ENCODE measurements around the gene EIF3J.
"Not testable (repeated sequence)": the region's sequence is repeated elsewhere in the genome, so short reads cannot be mapped to it uniquely, and the experiment has no call there.

EIF3J gene

GRCh38 chr15:44544745-44545144 is 7.8 kb downstream of the EIF3J start:
- H3K9me3 ChIP-seq (ENCODE audit: control insufficient read depth, low read length); H3K9ac ChIP-seq (ENCODE audit: low read length); H3K4me3 ChIP-seq (ENCODE audit: low read length); H3K27me3 ChIP-seq (replicated peaks; ENCODE audit: control insufficient read depth, insufficient read depth, low read length); DNase-seq (ENCODE audit: low read depth): not testable (repeated sequence)
- Histone ChIP-seq H3K4me1 (ENCODE audit: control insufficient read depth, insufficient read depth, low read length) (peaks cover 53% of the 10 kb centered on the region), H3K36me3 (ENCODE audit: control insufficient read depth, insufficient read depth, low read length, severe bottlenecking) (peaks cover 30% of the 10 kb centered on the region)

- Histone ChIP-seq H3K4me3 (ENCODE audit: low read length) (no peak overlapping the region), H3K4me1 (ENCODE audit: control insufficient read depth, insufficient read depth, low read length) (peaks cover 44% of the 10 kb centered on the region), H3K27me3 (replicated peaks; ENCODE audit: control insufficient read depth, insufficient read depth, low read length) (no peaks in the 10 kb centered on the region), H3K36me3 (ENCODE audit: control insufficient read depth, insufficient read depth, low read length, severe bottlenecking) (peaks cover 27% of the 10 kb centered on the region), H3K9ac (ENCODE audit: low read length) (no peak overlapping the region), H3K9me3 (ENCODE audit: control insufficient read depth, low read length) (no peaks in the 10 kb centered on the region)
- peak; percentile 64 for DNase-seq (ENCODE audit: low read depth)
These were observed 9.2 kb downstream of the EIF3J start for GRCh38 chr15:44545913-44546802.

- Histone ChIP-seq H3K4me1 (ENCODE audit: control insufficient read depth, insufficient read depth, low read length) (peaks cover 20% of the 10 kb centered on the region), H3K36me3 (ENCODE audit: control insufficient read depth, insufficient read depth, low read length, severe bottlenecking) (peaks cover 50% of the 10 kb centered on the region)
- H3K4me3 ChIP-seq (ENCODE audit: low read length), result not testable (repeated sequence)
These were observed 12.2 kb downstream of the EIF3J start for GRCh38 chr15:44549152-44549551.

GRCh38 chr15:44550256-44550655 is 13.3 kb downstream of the EIF3J start:
- H3K36me3 ChIP-seq (ENCODE audit: control insufficient read depth, insufficient read depth, low read length, severe bottlenecking), result peaks cover 61% of the 10 kb centered on the region
- H3K4me1 ChIP-seq (ENCODE audit: control insufficient read depth, insufficient read depth, low read length), result peaks cover 14% of the 10 kb centered on the region
- no peaks in the 10 kb centered on the region for H3K9me3 ChIP-seq (ENCODE audit: control insufficient read depth, low read length)
- H3K27me3 ChIP-seq (replicated peaks; ENCODE audit: control insufficient read depth, insufficient read depth, low read length), result no peaks in the 10 kb centered on the region
- H3K9ac ChIP-seq (ENCODE audit: low read length), result no peak overlapping the region
- H3K4me3 ChIP-seq (ENCODE audit: low read length), result no peak overlapping the region
- peak; percentile 63 for DNase-seq (ENCODE audit: low read depth)

More at GRCh38 chr15:44549152-44549551, 12.2 kb downstream of the EIF3J start:
- not testable (repeated sequence) for H3K9ac ChIP-seq (ENCODE audit: low read length); H3K9me3 ChIP-seq (ENCODE audit: control insufficient read depth, low read length); H3K27me3 ChIP-seq (replicated peaks; ENCODE audit: control insufficient read depth, insufficient read depth, low read length); DNase-seq (ENCODE audit: low read depth)

- Histone ChIP-seq H3K9me3 (ENCODE audit: control insufficient read depth, low read length) (no peaks in the 10 kb centered on the region), H3K4me1 (ENCODE audit: control insufficient read depth, insufficient read depth, low read length) (peaks cover 12% of the 10 kb centered on the region), H3K4me3 (ENCODE audit: low read length) (no peak overlapping the region), H3K27me3 (replicated peaks; ENCODE audit: control insufficient read depth, insufficient read depth, low read length) (no peaks in the 10 kb centered on the region), H3K36me3 (ENCODE audit: control insufficient read depth, insufficient read depth, low read length, severe bottlenecking) (peaks cover 63% of the 10 kb centered on the region), H3K9ac (ENCODE audit: low read length) (no peak overlapping the region)
- no peak for DNase-seq (ENCODE audit: low read depth)
These were observed 13.8 kb downstream of the EIF3J start for GRCh38 chr15:44550734-44551133.

GRCh38 chr15:44554934-44555723 is 18.2 kb downstream of the EIF3J start:
- H3K27me3 ChIP-seq (replicated peaks; ENCODE audit: control insufficient read depth, insufficient read depth, low read length), result no peaks in the 10 kb centered on the region
- H3K36me3 ChIP-seq (ENCODE audit: control insufficient read depth, insufficient read depth, low read length, severe bottlenecking), result peaks cover 89% of the 10 kb centered on the region
- H3K9me3 ChIP-seq (ENCODE audit: control insufficient read depth, low read length), result no peaks in the 10 kb centered on the region
- no peak for DNase-seq (ENCODE audit: low read depth)
- H3K9ac ChIP-seq (ENCODE audit: low read length), result no peak overlapping the region
- H3K4me3 ChIP-seq (ENCODE audit: low read length), result no peak overlapping the region
- no peaks in the 10 kb centered on the region for H3K4me1 ChIP-seq (ENCODE audit: control insufficient read depth, insufficient read depth, low read length)

- DNase-seq (ENCODE audit: low read depth); H3K9ac ChIP-seq (ENCODE audit: low read length); H3K4me1 ChIP-seq (ENCODE audit: control insufficient read depth, insufficient read depth, low read length); H3K27me3 ChIP-seq (replicated peaks; ENCODE audit: control insufficient read depth, insufficient read depth, low read length); H3K4me3 ChIP-seq (ENCODE audit: low read length); H3K9me3 ChIP-seq (ENCODE audit: control insufficient read depth, low read length): not testable (repeated sequence)
- peaks cover 97% of the 10 kb centered on the region for H3K36me3 ChIP-seq (ENCODE audit: control insufficient read depth, insufficient read depth, low read length, severe bottlenecking)
These were observed 24.0 kb downstream of the EIF3J start for GRCh38 chr15:44560926-44561325.

- peaks cover 4% of the 10 kb centered on the region for H3K4me1 ChIP-seq (ENCODE audit: control insufficient read depth, insufficient read depth, low read length)
- peaks cover 7% of the 10 kb centered on the region for H3K9me3 ChIP-seq (ENCODE audit: control insufficient read depth, low read length)
- no peak overlapping the region for H3K4me3 ChIP-seq (ENCODE audit: low read length)
- DNase-seq (ENCODE audit: low read depth), result no peak
- H3K36me3 ChIP-seq (ENCODE audit: control insufficient read depth, insufficient read depth, low read length, severe bottlenecking), result peaks cover 95% of the 10 kb centered on the region
- no peak overlapping the region for H3K9ac ChIP-seq (ENCODE audit: low read length)
- H3K27me3 ChIP-seq (replicated peaks; ENCODE audit: control insufficient read depth, insufficient read depth, low read length), result no peaks in the 10 kb centered on the region
These were observed 28.6 kb downstream of the EIF3J start for GRCh38 chr15:44565387-44566154.

GRCh38 chr15:44566155-44566540 is 29.2 kb downstream of the EIF3J start:
- Histone ChIP-seq H3K4me1 (ENCODE audit: control insufficient read depth, insufficient read depth, low read length) (peaks cover 4% of the 10 kb centered on the region), H3K9me3 (ENCODE audit: control insufficient read depth, low read length) (peaks cover 7% of the 10 kb centered on the region), H3K9ac (ENCODE audit: low read length) (no peak overlapping the region), H3K27me3 (replicated peaks; ENCODE audit: control insufficient read depth, insufficient read depth, low read length) (no peaks in the 10 kb centered on the region), H3K4me3 (ENCODE audit: low read length) (no peak overlapping the region), H3K36me3 (ENCODE audit: control insufficient read depth, insufficient read depth, low read length, severe bottlenecking) (peaks cover 90% of the 10 kb centered on the region)
- no peak for DNase-seq (ENCODE audit: low read depth)

- no peak for DNase-seq (ENCODE audit: low read depth)
- Histone ChIP-seq H3K4me3 (ENCODE audit: low read length) (no peak overlapping the region), H3K9ac (ENCODE audit: low read length) (no peak overlapping the region), H3K9me3 (ENCODE audit: control insufficient read depth, low read length) (peaks cover 7% of the 10 kb centered on the region), H3K27me3 (replicated peaks; ENCODE audit: control insufficient read depth, insufficient read depth, low read length) (no peaks in the 10 kb centered on the region), H3K4me1 (ENCODE audit: control insufficient read depth, insufficient read depth, low read length) (peaks cover 4% of the 10 kb centered on the region), H3K36me3 (ENCODE audit: control insufficient read depth, insufficient read depth, low read length, severe bottlenecking) (peaks cover 83% of the 10 kb centered on the region)
These were observed 31.4 kb downstream of the EIF3J start for GRCh38 chr15:44568338-44568737.

- peaks cover 7% of the 10 kb centered on the region for H3K9me3 ChIP-seq (ENCODE audit: control insufficient read depth, low read length)
- no peak overlapping the region for H3K4me3 ChIP-seq (ENCODE audit: low read length)
- H3K4me1 ChIP-seq (ENCODE audit: control insufficient read depth, insufficient read depth, low read length), result peaks cover 4% of the 10 kb centered on the region
- H3K9ac ChIP-seq (ENCODE audit: low read length), result no peak overlapping the region
- DNase-seq (ENCODE audit: low read depth), result no peak
- no peaks in the 10 kb centered on the region for H3K27me3 ChIP-seq (replicated peaks; ENCODE audit: control insufficient read depth, insufficient read depth, low read length)
- H3K36me3 ChIP-seq (ENCODE audit: control insufficient read depth, insufficient read depth, low read length, severe bottlenecking), result peaks cover 79% of the 10 kb centered on the region
These were observed 32.4 kb downstream of the EIF3J start for GRCh38 chr15:44569316-44569715.

Data from adipocyte (in vitro differentiated cells).